K562 (cell line): ENCODE data around the gene MICAL2. TPM values are rescaled to one million over a fixed set of nuclear protein-coding genes. Genes with fewer than 3 reads are reported as not detected.

Source experiments
- BCOR ChIP-seq: fragments of 450-650 bp; IDR thresholded peaks from 2 replicates; pipeline ENCODE4 v1.6.1; 2016
- COPS2 ChIP-seq: fragments of 450-650 bp; conservative IDR thresholded peaks from 2 replicates; pipeline ENCODE4 v1.6.1; 2016; ENCODE audit warnings: mild to moderate bottlenecking, moderate library complexity
- ESRRB ChIP-seq: fragments of 250-450 bp; sonication (Bioruptor Pico); IDR thresholded peaks from 2 replicates; pipeline ENCODE4 v1.5.0; 2020; ENCODE audit warnings: mild to moderate bottlenecking, moderate library complexity, borderline replicate concordance
- FOXK2 ChIP-seq, 2 experiments: fragments of 450-650 bp; IDR thresholded peaks in 1 of 2; conservative IDR thresholded peaks in 1 of 2; 2 replicates each; pipeline ENCODE4 v1.6.1; 2016; ENCODE audit warnings: low read depth in 2 of 2, mild to moderate bottlenecking in 1 of 2
- HDAC6 ChIP-seq: IDR thresholded peaks from 2 replicates; pipeline ENCODE4 v1.6.1; 2012; ENCODE audit warnings: low read depth, mild to moderate bottlenecking, control low read depth, inconsistent platforms, low read length, moderate library complexity
- HES1 ChIP-seq: fragments of 450-650 bp; IDR thresholded peaks from 2 replicates; pipeline ENCODE4 v1.6.1; 2016; ENCODE audit warnings: low read depth, mild to moderate bottlenecking, moderate library complexity
- MCM3 ChIP-seq: fragments of 450-650 bp; IDR thresholded peaks from 2 replicates; pipeline ENCODE4 v1.6.1; 2016
- MGA ChIP-seq: fragments of 450-650 bp; IDR thresholded peaks from 2 replicates; pipeline ENCODE4 v1.6.1; 2016; ENCODE audit warnings: mild to moderate bottlenecking, moderate library complexity
- NR2C2 ChIP-seq, 2 experiments: fragments of 200-800 bp in 1 of 2; sonication (Bioruptor generic) in 1 of 2; sonication (generic) in 1 of 2; formaldehyde crosslinking in 1 of 2; IDR thresholded peaks; 2 replicates each; pipeline versions ENCODE4 v1.6.1 to v1.8.0; 2016 to 2022; ENCODE audit warnings: mild to moderate bottlenecking in 1 of 2, missing compliant biosample characterization in 1 of 2, missing genetic modification characterization in 1 of 2, missing genetic modification reagents in 1 of 2
- POLR2AphosphoS5 ChIP-seq: IDR thresholded peaks from 2 replicates; pipeline ENCODE4 v1.6.1; 2011; ENCODE audit warnings: mild to moderate bottlenecking, low read depth, low read length, moderate library complexity; ENCODE audit not compliant: control insufficient read depth, insufficient read depth
- PURB ChIP-seq: sonication (generic); formaldehyde crosslinking; IDR thresholded peaks from 2 replicates; pipeline ENCODE4 v1.9.0; 2021; ENCODE audit warnings: low read depth, mild to moderate bottlenecking, missing genetic modification reagents
- SMARCA5 ChIP-seq: fragments of 450-650 bp; IDR thresholded peaks from 2 replicates; pipeline ENCODE4 v1.6.1; 2016
- polyA plus RNA-seq, 8 experiments: library from polyadenylated mRNA; depleted of rRNA in 4 of 8; stranded (reverse) in 5 of 8; unstranded in 3 of 8; fragments of >200 nt; fragmentation: Nextera tagmentation in 2 of 8; fragmentation: Illumina TruSeq in 1 of 8; extraction: Ambion mirVana in 2 of 8; extraction: Trizol in 1 of 8; gene quantifications; 2 replicates each; pipeline versions ENCODE4 v1.2.1 to v1.2.3, GENCODE V29; 2011 to 2014; ENCODE audit warnings: inconsistent platforms in 1 of 8, missing spikeins in 1 of 8
- total RNA-seq, 7 experiments: library from RNA; depleted of rRNA in 6 of 7; stranded (reverse); fragments of >200 nt in 6 of 7; fragmentation: Illumina TruSeq in 2 of 7; extraction: Trizol in 2 of 7; gene quantifications; 2 replicates each; pipeline versions ENCODE4 v1.2.1 to v1.2.3, GENCODE V29; 2011 to 2021; ENCODE audit warnings: low replicate concordance in 1 of 7
- TF ChIP-seq, protein P1 (sequence below): conservative IDR thresholded peaks from 2 replicates; pipeline ENCODE4 v1.6.1; 2011; ENCODE audit warnings: low read depth, mild to moderate bottlenecking, low read length; ENCODE audit not compliant: control insufficient read depth

Gene MICAL2
- total and polyA plus RNA-seq, 9 of the 15 experiments (the other 6 are each of a cell fraction or from before 2014, with no cell fraction given), result 4.7 to 64.2 (median 33.6) TPM

DNA sequence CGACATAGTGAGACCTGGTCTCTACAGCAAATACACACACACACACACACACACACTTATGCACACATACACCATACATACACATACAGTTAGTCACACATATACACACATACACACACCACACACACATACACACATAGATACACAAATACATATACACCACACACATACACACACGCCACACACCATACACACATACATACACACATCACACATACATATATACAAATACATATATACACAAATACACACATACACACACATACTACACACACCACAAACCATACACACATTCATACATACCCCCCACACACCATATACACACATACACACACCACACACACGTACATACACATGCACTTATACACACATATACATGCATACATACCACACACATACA is 57.7 kb downstream of the MICAL2 start (continued):
- TF ChIP-seq MGA (no peak), SMARCA5 (peak; percentile 76; the same call in 1 of the 2 replicates), PURB (CRISPR knock-in tag) (no peak), ESRRB (CRISPR knock-in tag) (no peak), HDAC6 (no peak), NR2C2 (CRISPR knock-in tag; IDR thresholded peaks at IDR 0.05) (no peak), NR2C2 (tag; IDR thresholded peaks at IDR 0.05) (no peak), MCM3 (no peak), FOXK2 (conservative IDR thresholded peaks at IDR 0.05 in 1 of 2, IDR thresholded peaks at IDR 0.05 in 1 of 2; ENCODE audit: low read depth in 2 of 2) (peak in 1 of 2 experiments; percentile 27; a peak in 1 of 4 replicates), COPS2 (no peak), POLR2AphosphoS5 (no peak), HES1 (no peak), BCOR (peak; percentile 45; the same call in 1 of the 2 replicates)
- TF ChIP-seq, protein P1, sequence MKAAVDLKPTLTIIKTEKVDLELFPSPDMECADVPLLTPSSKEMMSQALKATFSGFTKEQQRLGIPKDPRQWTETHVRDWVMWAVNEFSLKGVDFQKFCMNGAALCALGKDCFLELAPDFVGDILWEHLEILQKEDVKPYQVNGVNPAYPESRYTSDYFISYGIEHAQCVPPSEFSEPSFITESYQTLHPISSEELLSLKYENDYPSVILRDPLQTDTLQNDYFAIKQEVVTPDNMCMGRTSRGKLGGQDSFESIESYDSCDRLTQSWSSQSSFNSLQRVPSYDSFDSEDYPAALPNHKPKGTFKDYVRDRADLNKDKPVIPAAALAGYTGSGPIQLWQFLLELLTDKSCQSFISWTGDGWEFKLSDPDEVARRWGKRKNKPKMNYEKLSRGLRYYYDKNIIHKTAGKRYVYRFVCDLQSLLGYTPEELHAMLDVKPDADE, result no peak
